CD4-positive, alpha-beta T cell treated with Interleukin-4 for 4 hours (primary cell): ENCODE data around the gene COX7A2L.

ENCODE experiments used
- DNase-seq: peaks from one replicate; pipeline ENCODE4 v3.0.0-alpha.2; 2020

Gene COX7A2L

DNA sequence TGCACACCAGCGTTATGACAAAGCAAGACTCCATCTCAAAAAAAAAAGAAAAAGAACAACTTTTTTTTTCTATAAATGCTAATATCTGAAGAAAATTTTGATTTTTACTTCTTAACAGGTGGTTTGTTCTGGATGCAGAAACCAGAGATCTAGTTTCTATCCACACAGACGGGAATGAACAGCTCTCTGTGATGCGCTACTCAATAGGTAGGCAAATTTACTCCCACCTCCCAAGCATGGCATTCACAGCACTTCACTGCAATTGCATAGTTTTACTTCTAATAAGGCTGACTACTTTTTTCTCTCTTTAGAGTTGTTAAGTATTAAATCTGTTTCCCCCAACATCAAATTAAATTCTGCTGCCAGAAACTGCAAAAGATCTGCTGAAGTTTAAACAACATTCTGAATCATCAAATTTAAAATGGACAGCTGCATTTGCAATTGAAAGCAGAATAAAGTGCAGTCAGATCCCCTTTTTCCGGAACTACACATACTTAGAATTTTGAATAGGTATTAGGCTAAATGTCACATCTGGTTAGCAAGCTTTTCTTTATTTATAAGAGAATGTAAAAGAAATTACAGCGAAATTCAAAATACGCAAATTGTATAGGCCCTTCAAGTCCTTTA is 45.1 kb downstream of the COX7A2L start:
- no peak for DNase-seq

DNA sequence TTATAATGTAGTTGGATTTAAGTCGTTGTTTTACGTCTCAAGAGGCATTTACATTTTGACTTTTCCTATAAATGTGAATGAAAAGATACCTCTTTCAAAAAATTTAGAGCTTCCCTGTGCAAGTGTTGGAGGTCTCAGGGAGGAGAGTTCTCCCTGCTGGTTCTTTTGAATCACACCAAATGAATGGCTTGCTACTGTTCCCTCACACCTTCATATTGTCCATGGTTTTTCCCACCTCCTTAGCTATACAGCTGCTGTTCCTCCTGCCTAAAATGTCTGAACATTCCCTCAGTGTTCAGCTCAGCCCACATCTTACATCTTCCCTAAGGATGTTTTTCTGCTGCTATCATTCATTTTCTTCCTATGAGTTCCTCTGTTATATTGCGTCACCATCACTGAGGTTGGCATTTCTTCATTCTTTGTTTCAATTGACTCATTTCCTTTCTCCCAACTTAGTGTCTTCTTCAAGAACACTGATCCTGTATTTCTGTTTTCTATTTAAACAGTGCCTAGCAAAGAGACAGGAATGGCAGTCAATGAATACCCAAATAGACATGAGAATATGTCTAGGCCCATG is 46.0 kb downstream of the COX7A2L start:
- no peak for DNase-seq

DNA sequence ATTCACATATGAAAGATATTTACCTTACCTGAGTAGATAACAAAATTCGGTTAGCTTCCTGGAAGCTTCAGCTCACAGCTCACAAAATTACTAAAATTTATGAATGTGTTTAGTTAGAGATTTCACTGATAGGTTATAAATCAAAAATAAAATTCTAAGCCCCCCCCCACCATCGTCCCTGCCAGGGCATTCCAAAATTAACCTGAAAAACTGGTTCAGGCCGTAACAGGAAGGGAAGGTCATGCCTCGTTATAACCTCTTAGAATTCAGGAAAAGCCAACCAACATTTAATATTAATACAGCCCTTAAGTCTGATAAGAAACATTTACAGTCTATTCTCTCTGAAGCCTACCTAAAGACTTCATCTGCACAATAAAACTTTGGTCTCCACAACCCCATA is 48.9 kb downstream of the COX7A2L start:
- no peak for DNase-seq

DNA sequence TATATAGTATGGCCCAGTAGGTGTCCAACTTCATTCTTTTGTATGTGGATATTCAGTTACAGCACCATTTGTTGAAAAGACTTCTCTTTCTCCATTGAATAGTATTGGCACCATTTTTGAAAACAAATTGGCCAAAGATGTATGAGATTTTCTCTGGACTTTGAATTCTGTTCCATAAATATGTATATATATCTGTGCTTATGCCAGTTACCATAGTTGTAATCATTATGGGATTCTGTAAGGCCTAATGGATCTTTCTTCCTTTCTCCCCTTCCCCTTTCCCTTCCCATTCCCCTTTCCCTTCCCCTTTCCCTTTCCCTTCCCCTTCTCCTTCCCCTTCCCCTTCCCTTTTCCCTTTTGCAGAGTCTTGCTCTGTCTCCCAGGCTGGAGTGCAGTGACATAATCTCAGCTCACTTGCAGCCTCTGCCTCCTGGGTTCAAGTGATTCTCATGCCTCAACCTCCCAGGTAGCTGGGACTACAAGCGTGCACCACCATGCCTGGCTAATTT is 51.0 kb downstream of the COX7A2L start:
- no peak for DNase-seq

DNA sequence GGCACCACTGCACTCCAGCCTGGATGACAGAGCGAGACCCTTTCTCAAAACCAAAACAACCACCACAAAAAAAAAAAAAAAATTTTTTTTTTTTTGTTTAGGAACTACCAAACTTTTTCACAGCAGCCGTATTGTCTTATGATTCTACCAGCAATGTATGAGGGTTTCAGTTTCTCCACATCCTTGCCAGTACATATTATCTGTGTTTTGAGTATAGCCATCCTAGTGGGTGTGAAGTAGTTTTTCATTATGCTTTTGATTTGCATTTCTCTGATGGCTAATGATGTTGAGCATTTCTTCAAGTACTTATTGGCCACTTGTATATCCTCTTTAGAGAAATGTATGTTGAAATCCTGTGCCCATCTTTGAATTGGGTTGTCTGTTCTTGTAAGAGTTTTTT is 51.7 kb downstream of the COX7A2L start:
- no peak for DNase-seq

DNA sequence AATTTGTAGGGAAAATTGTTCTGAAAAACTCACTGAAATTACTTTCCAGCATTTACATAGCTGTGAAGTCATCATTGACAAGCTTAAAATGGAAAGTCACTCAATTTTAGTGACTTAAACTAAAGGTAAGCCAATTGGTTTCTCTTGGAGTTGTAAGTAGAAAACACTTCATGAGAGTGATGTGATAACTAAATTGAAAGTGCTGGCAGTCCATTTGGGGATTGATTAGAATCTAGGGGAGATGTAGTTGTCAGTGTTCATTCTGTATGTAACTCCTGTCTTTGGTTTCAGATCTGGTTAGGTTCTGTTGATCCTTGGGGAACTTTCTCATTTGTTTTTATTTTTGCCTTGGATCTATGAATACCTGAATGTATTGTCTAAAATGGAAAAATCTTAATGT is 53.8 kb downstream of the COX7A2L start:
- no peak for DNase-seq

DNA sequence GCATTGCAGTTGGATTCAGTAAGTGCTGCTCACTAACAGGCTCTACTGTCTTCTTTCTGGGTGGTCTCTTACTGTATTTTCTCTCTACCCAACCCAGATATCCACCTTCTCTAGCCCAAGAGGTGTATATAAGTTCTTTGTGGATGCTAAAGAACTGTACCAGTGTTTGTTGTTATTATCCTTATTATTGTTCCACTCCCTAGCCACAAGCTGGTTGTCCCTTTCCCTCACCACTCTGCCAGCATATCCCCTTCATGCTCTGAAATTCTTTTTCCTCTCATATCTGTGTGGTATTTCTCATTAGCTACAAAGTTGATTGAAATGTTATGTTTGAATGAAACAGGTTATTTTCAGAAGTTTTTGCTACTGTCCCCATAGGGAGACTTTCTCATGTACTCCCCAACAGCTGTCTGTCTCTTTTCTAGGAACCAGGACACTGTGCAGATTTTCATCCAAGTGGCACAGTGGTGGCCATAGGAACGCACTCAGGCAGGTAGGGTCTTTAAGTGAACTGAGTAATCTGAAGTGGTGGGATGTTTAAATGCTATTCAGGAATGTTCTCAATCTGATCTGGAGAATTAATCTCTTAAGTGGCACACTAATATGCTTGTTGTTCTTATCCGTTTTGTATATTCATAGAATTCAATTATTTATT is 56.8 kb downstream of the COX7A2L start:
- DNase-seq, result no peak

DNA sequence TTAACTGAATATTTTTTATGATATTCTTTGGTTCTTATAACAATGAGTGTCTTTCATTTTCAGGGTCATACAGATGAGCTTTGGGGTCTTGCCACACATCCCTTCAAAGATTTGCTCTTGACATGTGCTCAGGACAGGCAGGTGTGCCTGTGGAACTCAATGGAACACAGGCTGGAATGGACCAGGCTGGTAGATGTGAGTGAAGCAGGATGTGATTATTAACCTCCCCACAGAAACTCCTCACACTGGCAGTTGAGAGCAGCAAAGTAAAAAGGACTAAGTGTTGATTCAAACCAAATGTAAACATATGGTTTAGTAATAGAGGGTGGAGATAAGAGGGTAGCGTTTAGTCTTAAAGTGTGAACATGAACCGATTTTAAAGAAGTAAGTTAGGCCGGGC is 57.8 kb downstream of the COX7A2L start:
- DNase-seq, result no peak

DNA sequence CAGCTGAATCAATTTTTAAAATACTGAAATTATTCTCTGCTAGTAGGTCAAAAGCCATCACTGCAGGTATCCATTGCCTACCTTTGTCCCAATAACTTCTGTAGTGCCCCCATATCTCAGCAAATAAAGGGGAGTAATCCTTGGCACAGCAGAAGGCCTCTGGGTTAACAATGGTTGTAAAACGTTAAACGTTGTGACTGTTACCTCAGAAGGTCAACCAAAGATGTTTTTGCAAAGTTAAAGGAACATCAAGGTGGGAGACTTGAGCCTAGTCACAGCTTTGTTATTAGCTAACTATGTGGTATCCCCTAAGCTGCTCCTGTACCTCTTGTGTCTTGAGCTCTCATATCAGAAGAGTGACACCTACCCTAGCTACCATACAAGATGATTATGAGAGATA is 60.5 kb downstream of the COX7A2L start:
- no peak for DNase-seq
